H1 (cell line): ENCODE data around the gene PRKAG1. TPM values are rescaled to one million over a fixed set of nuclear protein-coding genes. Genes with fewer than 3 reads are reported as not detected.

Source experiments
- CTCF ChIA-PET: fragments of 300-600 bp; sonication (Branson Sonifier 250); formaldehyde crosslinking; loops from one replicate; lab custom pipeline; 2021; ENCODE audit not compliant: partially characterized antibody; lab: Charles Lee
- POLR2A ChIA-PET: fragments of 300-600 bp; sonication (Branson Sonifier 250); formaldehyde crosslinking; loops from one replicate; lab custom pipeline; 2021; ENCODE audit warnings: inconsistent platforms; ENCODE audit not compliant: partially characterized antibody; lab: Charles Lee
- DNase-seq, 2 experiments: peaks; one replicate each; pipeline versions ENCODE4 v3.0.0 to v3.0.0-alpha.2; 2010 to 2022; ENCODE audit warnings: low spot score in 2 of 2, low read depth in 1 of 2, mixed read lengths in 1 of 2
- FAIRE-seq: peaks from 2 replicates; lab custom pipeline; 2011; peaks lifted over from hg19 to GRCh38; lab: Jason Lieb, UNC
- H2AFZ ChIP-seq: 2 replicates; pipeline ENCODE4 v1.8.1; 2012; ENCODE audit warnings: low read length, inconsistent platforms
- H2AK5ac ChIP-seq: 2 replicates; pipeline ENCODE4 v1.6.1; 2013; ENCODE audit warnings: low read depth, low read length
- H2BK120ac ChIP-seq: replicated peaks from 2 replicates; pipeline ENCODE3; 2013; ENCODE audit warnings: low read depth, low read length, inconsistent platforms
- H2BK12ac ChIP-seq: 2 replicates; pipeline ENCODE4 v1.6.1; 2013; ENCODE audit warnings: low read depth, low read length
- H2BK15ac ChIP-seq: 2 replicates; pipeline ENCODE4 v1.6.1; 2013; ENCODE audit warnings: low read length
- H2BK20ac ChIP-seq: 2 replicates; pipeline ENCODE4 v1.6.1; 2013; ENCODE audit warnings: low read length
- H2BK5ac ChIP-seq: 2 replicates; pipeline ENCODE4 v1.6.1; 2013; ENCODE audit warnings: low read depth, low read length
- H3K14ac ChIP-seq: 2 replicates; pipeline ENCODE4 v1.6.1; 2013; ENCODE audit warnings: inconsistent platforms; ENCODE audit not compliant: insufficient read length
- H3K18ac ChIP-seq: 2 replicates; pipeline ENCODE4 v1.6.1; 2013; ENCODE audit warnings: low read length; ENCODE audit errors: extremely low read depth
- H3K23ac ChIP-seq: 2 replicates; pipeline ENCODE4 v1.6.1; 2013; ENCODE audit warnings: inconsistent platforms; ENCODE audit not compliant: insufficient read length
- H3K23me2 ChIP-seq: 2 replicates; pipeline ENCODE4 v1.6.1; 2013; ENCODE audit warnings: low read depth, low read length
- H3K27ac ChIP-seq: 2 replicates; pipeline ENCODE4 v1.6.1; 2011; ENCODE audit warnings: low read depth, low read length, inconsistent platforms
- H3K27me3 ChIP-seq, 4 experiments: replicated peaks in 1 of 4; 1 replicate in 1 of 4; 2 replicates in 3 of 4; pipeline versions ENCODE4 v1.6.1 to v1.8.1; 2011 to 2013; ENCODE audit warnings: low read length in 3 of 4, mild to moderate bottlenecking in 3 of 4, inconsistent platforms in 2 of 4, mixed read lengths in 2 of 4, moderate library complexity in 1 of 4; ENCODE audit not compliant: control insufficient read depth in 3 of 4, insufficient read depth in 3 of 4; ENCODE audit errors: extremely low read depth in 1 of 4
- H3K36me3 ChIP-seq, 4 experiments: 2 replicates each; pipeline versions ENCODE4 v1.6.1 to v1.8.1; 2011 to 2013; ENCODE audit warnings: mild to moderate bottlenecking in 4 of 4, low read length in 3 of 4, moderate library complexity in 2 of 4, control low read depth in 1 of 4, inconsistent platforms in 1 of 4; ENCODE audit not compliant: insufficient read depth in 4 of 4, control insufficient read depth in 2 of 4
- H3K4ac ChIP-seq: replicated peaks from 2 replicates; pipeline ENCODE3; 2013; ENCODE audit warnings: low read length, low read depth, mixed read lengths, inconsistent platforms; ENCODE audit not compliant: insufficient read length
- H3K4me1 ChIP-seq, 4 experiments: replicated peaks in 1 of 4; 1 replicate in 1 of 4; 2 replicates in 3 of 4; pipeline versions ENCODE4 v1.6.1 to v1.8.1; 2011 to 2013; ENCODE audit warnings: low read length in 3 of 4, inconsistent platforms in 2 of 4, mixed read lengths in 1 of 4; ENCODE audit not compliant: insufficient read depth in 4 of 4, control insufficient read depth in 3 of 4
- H3K4me2 ChIP-seq, 2 experiments: 2 replicates each; pipeline versions ENCODE4 v1.6.1 to v1.8.1; 2011 to 2013; ENCODE audit warnings: low read depth in 2 of 2, low read length in 2 of 2, control low read depth in 1 of 2, inconsistent platforms in 1 of 2, mild to moderate bottlenecking in 1 of 2; ENCODE audit not compliant: insufficient read depth in 1 of 2
- H3K4me3 ChIP-seq, 4 experiments: fragments of 200-600, 300-600 bp in 1 of 4; sonication (generic), shearing (Covaris generic), sonication (Bioruptor Twin) in 1 of 4; 2 replicates each; pipeline versions ENCODE4 v1.5.1 to v1.8.1; 2011 to 2016; ENCODE audit warnings: low read length in 4 of 4, low read depth in 3 of 4, control low read depth in 2 of 4, inconsistent platforms in 2 of 4, mild to moderate bottlenecking in 2 of 4, mixed read lengths in 1 of 4, moderate library complexity in 1 of 4; ENCODE audit not compliant: insufficient read depth in 2 of 4; ENCODE audit errors: extremely low read depth in 1 of 4
- H3K56ac ChIP-seq: replicated peaks from 2 replicates; pipeline ENCODE3; 2013; ENCODE audit warnings: low read depth, mild to moderate bottlenecking, mixed read lengths, low read length, inconsistent platforms; ENCODE audit not compliant: insufficient read length
- H3K79me1 ChIP-seq: 2 replicates; pipeline ENCODE4 v1.6.1; 2013; ENCODE audit warnings: low read depth, low read length, control low read depth
- H3K79me2 ChIP-seq, 2 experiments: 2 replicates each; pipeline versions ENCODE4 v1.6.1 to v1.8.1; 2012 to 2013; ENCODE audit warnings: low read length in 2 of 2, mild to moderate bottlenecking in 2 of 2, inconsistent platforms in 1 of 2; ENCODE audit not compliant: insufficient read depth in 2 of 2, control insufficient read depth in 1 of 2
- H3K9ac ChIP-seq, 4 experiments: replicated peaks in 1 of 4; 1 replicate in 1 of 4; 2 replicates in 3 of 4; pipeline versions ENCODE4 v1.6.1 to v1.8.1; 2011 to 2013; ENCODE audit warnings: low read depth in 3 of 4, low read length in 3 of 4, control low read depth in 2 of 4, mild to moderate bottlenecking in 2 of 4, moderate library complexity in 2 of 4, inconsistent platforms in 1 of 4; ENCODE audit errors: extremely low read depth in 1 of 4
- H3K9me3 ChIP-seq, 2 experiments: 2 replicates each; pipeline versions ENCODE4 v1.6.1 to v1.8.1; 2012 to 2013; ENCODE audit warnings: mild to moderate bottlenecking in 2 of 2, moderate library complexity in 2 of 2, control low read depth in 1 of 2, inconsistent platforms in 1 of 2, low read depth in 1 of 2, low read length in 1 of 2, mixed read lengths in 1 of 2; ENCODE audit not compliant: insufficient read depth in 2 of 2
- H4K20me1 ChIP-seq, 2 experiments: replicated peaks in 1 of 2; 2 replicates each; pipeline versions ENCODE3 to v1.8.1; 2011 to 2013; ENCODE audit warnings: inconsistent platforms in 2 of 2, low read length in 2 of 2, mild to moderate bottlenecking in 1 of 2; ENCODE audit not compliant: insufficient read depth in 2 of 2, control insufficient read depth in 1 of 2
- H4K5ac ChIP-seq: 2 replicates; pipeline ENCODE4 v1.6.1; 2013; ENCODE audit warnings: low read length, low read depth, mixed read lengths, inconsistent platforms; ENCODE audit not compliant: insufficient read length
- H4K8ac ChIP-seq: 2 replicates; pipeline ENCODE4 v1.8.0; 2013; ENCODE audit warnings: mild to moderate bottlenecking, moderate library complexity, low read length, inconsistent platforms; ENCODE audit not compliant: insufficient read depth; ENCODE audit errors: extremely low read depth
- H4K91ac ChIP-seq: replicated peaks from 2 replicates; pipeline ENCODE3; 2013; ENCODE audit warnings: low read length, mixed read lengths, inconsistent platforms; ENCODE audit not compliant: insufficient read length
- ASH2L ChIP-seq: fragments of 200-600, 300-600 bp; sonication (generic); IDR thresholded peaks from one replicate; pipeline ENCODE4 v1.7.1; 2017; ENCODE audit warnings: low read length
- KDM1A ChIP-seq: fragments of 200-600, 300-600 bp; sonication (generic); IDR thresholded peaks from 2 replicates; pipeline ENCODE4 v1.7.1; 2016; ENCODE audit warnings: mild to moderate bottlenecking, low read length, borderline replicate concordance
- NRF1 ChIP-seq: IDR thresholded peaks from 2 replicates; pipeline ENCODE4 v1.6.1; 2011; ENCODE audit warnings: mild to moderate bottlenecking, low read depth, low read length, improper control_type of control experiment
- SIRT6 ChIP-seq: IDR thresholded peaks from one replicate; pipeline ENCODE4 v1.7.1; 2012; ENCODE audit warnings: low read length, inconsistent platforms
- SRF ChIP-seq: IDR thresholded peaks from 2 replicates; pipeline ENCODE4 v1.6.1; 2011; ENCODE audit warnings: mild to moderate bottlenecking, low read depth, low read length, moderate library complexity
- WGBS, 2 experiments: shearing (Covaris generic) in 1 of 2; methylation state at CpG; one replicate each; pipeline versions ENCODE4 v1.1.6 to v1.1.7; 2013 to 2015; ENCODE audit warnings: low lambda C conversion rate in 2 of 2, mixed read lengths in 2 of 2, inconsistent platforms in 1 of 2, low coverage in 1 of 2, missing lambda C conversion rate in 1 of 2; ENCODE audit not compliant: insufficient replicate concordance in 2 of 2, insufficient coverage in 1 of 2, insufficient read length in 1 of 2; ENCODE audit errors: extremely low coverage in 1 of 2, missing lambda C conversion rate in 1 of 2; 5-methylcytosine and 5-hydroxymethylcytosine counted together
- polyA plus RNA-seq, 7 experiments: library from polyadenylated mRNA; depleted of rRNA in 3 of 7; stranded (reverse) in 5 of 7; unstranded in 2 of 7; fragments of >200 nt in 5 of 7; fragments of 200-250 nt in 2 of 7; gene quantifications; 1 replicate in 5 of 7; 2 replicates in 1 of 7; 4 replicates in 1 of 7; pipeline versions ENCODE4 v1.2.1 to v1.2.3, GENCODE V29; 2011 to 2013; ENCODE audit warnings: missing spikeins in 2 of 7, mixed read lengths in 2 of 7
- total RNA-seq: library from RNA; stranded (reverse); fragmentation: NEBNext Ultra II Directional; extraction: Animal tissue kit (Norgen Biotek cat#: 25700); gene quantifications from 2 replicates; pipeline ENCODE4 v1.2.1, GENCODE V29; 2021
- TF ChIP-seq, protein P1 (sequence below), 3 experiments: IDR thresholded peaks; 1 replicate in 2 of 3; 2 replicates in 1 of 3; pipeline versions ENCODE4 v1.5.1 to v1.6.1; 2011; ENCODE audit warnings: low read length in 3 of 3, mild to moderate bottlenecking in 3 of 3, inconsistent platforms in 2 of 3, low read depth in 1 of 3, moderate library complexity in 1 of 3; ENCODE audit not compliant: insufficient read depth in 1 of 3; ENCODE audit errors: control extremely low read depth in 1 of 3

Gene PRKAG1
- total and polyA plus RNA-seq, 2 of the 8 experiments (the other 6 are each of a cell fraction or from before 2014, with no cell fraction given): 38.6 to 57.5 TPM

DNA sequence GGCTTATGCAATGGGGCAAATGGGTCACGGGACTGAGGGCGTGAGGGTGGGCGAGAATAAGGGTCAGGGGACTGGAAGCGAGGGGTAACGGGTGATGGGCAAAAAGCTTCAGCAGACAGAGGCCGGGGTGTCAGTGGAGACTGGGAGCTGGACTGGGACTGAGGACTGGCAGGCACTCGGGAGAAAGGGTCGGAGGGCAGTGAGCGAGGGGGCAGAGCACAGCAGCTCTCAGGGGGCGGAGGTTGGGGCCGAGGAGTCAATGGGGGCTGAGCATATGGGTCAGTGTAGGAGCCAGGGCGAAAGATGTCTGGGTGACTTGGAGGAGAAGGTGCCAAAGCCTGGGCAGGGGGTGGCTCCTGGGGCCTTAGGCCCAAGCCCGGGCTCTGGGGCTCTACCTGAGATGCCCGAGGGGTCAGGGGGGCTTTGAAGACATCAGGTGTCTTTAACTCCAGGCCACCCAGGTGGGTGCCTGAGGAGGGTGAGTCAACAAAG is 21.8 kb upstream of the PRKAG1 start:
- no peak for FAIRE-seq
- H3K36me3 ChIP-seq: peaks cover 52 to 87% (median 80%) of the 10 kb centered on the region in 4 experiments
- TF ChIP-seq NRF1 (no peak), SIRT6 (no peak), KDM1A (no peak), ASH2L (no peak), SRF (no peak)
- TF ChIP-seq, protein P1, sequence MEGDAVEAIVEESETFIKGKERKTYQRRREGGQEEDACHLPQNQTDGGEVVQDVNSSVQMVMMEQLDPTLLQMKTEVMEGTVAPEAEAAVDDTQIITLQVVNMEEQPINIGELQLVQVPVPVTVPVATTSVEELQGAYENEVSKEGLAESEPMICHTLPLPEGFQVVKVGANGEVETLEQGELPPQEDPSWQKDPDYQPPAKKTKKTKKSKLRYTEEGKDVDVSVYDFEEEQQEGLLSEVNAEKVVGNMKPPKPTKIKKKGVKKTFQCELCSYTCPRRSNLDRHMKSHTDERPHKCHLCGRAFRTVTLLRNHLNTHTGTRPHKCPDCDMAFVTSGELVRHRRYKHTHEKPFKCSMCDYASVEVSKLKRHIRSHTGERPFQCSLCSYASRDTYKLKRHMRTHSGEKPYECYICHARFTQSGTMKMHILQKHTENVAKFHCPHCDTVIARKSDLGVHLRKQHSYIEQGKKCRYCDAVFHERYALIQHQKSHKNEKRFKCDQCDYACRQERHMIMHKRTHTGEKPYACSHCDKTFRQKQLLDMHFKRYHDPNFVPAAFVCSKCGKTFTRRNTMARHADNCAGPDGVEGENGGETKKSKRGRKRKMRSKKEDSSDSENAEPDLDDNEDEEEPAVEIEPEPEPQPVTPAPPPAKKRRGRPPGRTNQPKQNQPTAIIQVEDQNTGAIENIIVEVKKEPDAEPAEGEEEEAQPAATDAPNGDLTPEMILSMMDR (IDR thresholded peaks at IDR 0.05; ENCODE audit: control extremely low read depth in 1 of 3, insufficient read depth in 1 of 3, low read depth in 1 of 3, low read length in 3 of 3): no peak

More for the DNA sequence above, 21.8 kb upstream of the PRKAG1 start:
- Histone ChIP-seq H2AK5ac (no peak overlapping the region), H3K4ac (no peak overlapping the region), H3K56ac (no peak overlapping the region), H3K14ac (no peak overlapping the region), H4K91ac (no peak overlapping the region), H4K20me1 (peaks cover 15 to 33% of the 10 kb centered on the region in 2 experiments), H2BK20ac (no peak overlapping the region), H3K27ac (no peak overlapping the region), H3K18ac (no peak overlapping the region), H2AFZ (no peak overlapping the region), H3K79me2 (no peaks in the 10 kb centered on the region), H3K27me3 (no peaks in the 10 kb centered on the region), H3K23ac (no peak overlapping the region), H3K4me1 (no peaks in the 10 kb centered on the region), H2BK15ac (no peak overlapping the region), H3K4me2 (no peak overlapping the region), H3K23me2 (no peaks in the 10 kb centered on the region), H2BK120ac (no peak overlapping the region), H2BK12ac (no peak overlapping the region), H3K9me3 (no peaks in the 10 kb centered on the region), H3K9ac (no peak overlapping the region), H4K8ac (no peak overlapping the region), H3K79me1 (no peaks in the 10 kb centered on the region; the same call in 1 of the 2 replicates), H2BK5ac (no peak overlapping the region), H3K4me3 (no peak overlapping the region), H4K5ac (no peak overlapping the region)
- DNase-seq: no peak
- CTCF ChIA-PET: interaction anchor here (0.7 to 12.2 kb wide), 12 partner anchors 6 to 220 kb away, joined by 3 to 126 read pairs (median 4); no protein-coding TSS in a partner anchor
- POLR2A ChIA-PET: interaction anchor here (1.3 to 22.2 kb wide), 4 partner anchors 0 to 30 kb away, joined by 3 to 339 read pairs (median 171); no protein-coding TSS in a partner anchor
- WGBS, 2 experiments: 96% methylated on average over 8 of the region's 14 CpGs; no CpG with 5 or more reads in 1 of the 2 experiments
